Lung (tissue), 12 donors: Measurements from ENCODE around the gene MEF2A. TPM values are rescaled to one million over a fixed set of nuclear protein-coding genes. Genes with fewer than 3 reads are reported as not detected.
"Not testable (repeated sequence)": the region's sequence is repeated elsewhere in the genome, so short reads cannot be mapped to it uniquely, and the experiment has no call there.

Experiments used
- ATAC-seq: fragments of 200-7000 bp; cut with Tn5 transposase; one replicate; pipeline ENCODE4 v1.9.1; 2020; ENCODE audit warnings: moderate number of reproducible peaks; ENCODE audit not compliant: insufficient read depth, low FRiP score
- DNase-seq, 3 donors: peaks; one replicate each; pipeline ENCODE4 v3.0.0-alpha.2; 2013 to 2017
- H3K27ac ChIP-seq, 2 donors: one replicate each; pipeline ENCODE4 v1.5.1; 2013; ENCODE audit warnings: mild to moderate bottlenecking in 2 of 2, moderate library complexity in 2 of 2, control low read depth in 1 of 2, inconsistent platforms in 1 of 2, low read depth in 1 of 2, low read length in 1 of 2
- H3K27me3 ChIP-seq, 3 donors: one replicate each; pipeline ENCODE4 v1.5.1; 2013; ENCODE audit warnings: low read length in 2 of 3; ENCODE audit not compliant: control insufficient read depth in 3 of 3, insufficient read depth in 3 of 3
- H3K36me3 ChIP-seq, 4 donors: one replicate each; pipeline ENCODE4 v1.5.1; 2013; ENCODE audit warnings: low read length in 4 of 4, mild to moderate bottlenecking in 1 of 4, moderate library complexity in 1 of 4; ENCODE audit not compliant: control insufficient read depth in 4 of 4, insufficient read depth in 4 of 4
- H3K4me1 ChIP-seq, 5 donors: one replicate each; pipeline ENCODE4 v1.5.1; 2013; ENCODE audit warnings: low read length in 5 of 5, mild to moderate bottlenecking in 2 of 5, moderate library complexity in 1 of 5; ENCODE audit not compliant: control insufficient read depth in 5 of 5, insufficient read depth in 5 of 5
- H3K4me3 ChIP-seq: one replicate; pipeline ENCODE4 v1.5.1; 2013; ENCODE audit warnings: mild to moderate bottlenecking, control low read depth, moderate library complexity
- H3K9ac ChIP-seq, 2 donors: one replicate each; pipeline ENCODE4 v1.5.1; 2013; ENCODE audit warnings: low read length in 2 of 2, control low read depth in 1 of 2; ENCODE audit not compliant: insufficient read depth in 1 of 2
- H3K9me3 ChIP-seq, 4 donors: one replicate each; pipeline ENCODE4 v1.5.1; 2013; ENCODE audit warnings: low read length in 3 of 4, mild to moderate bottlenecking in 1 of 4, moderate library complexity in 1 of 4; ENCODE audit not compliant: control insufficient read depth in 4 of 4, insufficient read depth in 3 of 4
- WGBS, 2 donors: extraction: QIAGEN DNeasy Blood & Tissue Kit; methylation state at CpG; one replicate each; pipeline ENCODE4 v1.1.7; 2013; 5-methylcytosine and 5-hydroxymethylcytosine counted together
- polyA plus RNA-seq, 2 donors: library from polyadenylated mRNA; stranded (reverse); fragments of 200-250 nt; gene quantifications; one replicate each; pipeline ENCODE4 v1.2.1, GENCODE V29; 2013
- total RNA-seq, 2 donors: library from RNA; depleted of rRNA in 1 of 2; stranded (reverse); fragments of >200 nt in 1 of 2; gene quantifications; one replicate each; pipeline ENCODE4 v1.2.1, GENCODE V29; 2014 to 2021
- TF ChIP-seq, protein P1 (sequence below): IDR thresholded peaks from 2 replicates; pipeline ENCODE4 v1.5.1; 2012; ENCODE audit warnings: mild to moderate bottlenecking; ENCODE audit errors: control extremely low read depth, extremely low read depth
- donor health status: control.
- donor health status: control.
- donor health status: Bipolar disorder and iron deficiency.
- donor health status: healthy.
- donor health status: DM: yes; HTN: yes; CAD: no.

The MEF2A gene
- total and polyA plus RNA-seq, 4 donors = 26.0 to 140 (median 48.1) TPM

DNA sequence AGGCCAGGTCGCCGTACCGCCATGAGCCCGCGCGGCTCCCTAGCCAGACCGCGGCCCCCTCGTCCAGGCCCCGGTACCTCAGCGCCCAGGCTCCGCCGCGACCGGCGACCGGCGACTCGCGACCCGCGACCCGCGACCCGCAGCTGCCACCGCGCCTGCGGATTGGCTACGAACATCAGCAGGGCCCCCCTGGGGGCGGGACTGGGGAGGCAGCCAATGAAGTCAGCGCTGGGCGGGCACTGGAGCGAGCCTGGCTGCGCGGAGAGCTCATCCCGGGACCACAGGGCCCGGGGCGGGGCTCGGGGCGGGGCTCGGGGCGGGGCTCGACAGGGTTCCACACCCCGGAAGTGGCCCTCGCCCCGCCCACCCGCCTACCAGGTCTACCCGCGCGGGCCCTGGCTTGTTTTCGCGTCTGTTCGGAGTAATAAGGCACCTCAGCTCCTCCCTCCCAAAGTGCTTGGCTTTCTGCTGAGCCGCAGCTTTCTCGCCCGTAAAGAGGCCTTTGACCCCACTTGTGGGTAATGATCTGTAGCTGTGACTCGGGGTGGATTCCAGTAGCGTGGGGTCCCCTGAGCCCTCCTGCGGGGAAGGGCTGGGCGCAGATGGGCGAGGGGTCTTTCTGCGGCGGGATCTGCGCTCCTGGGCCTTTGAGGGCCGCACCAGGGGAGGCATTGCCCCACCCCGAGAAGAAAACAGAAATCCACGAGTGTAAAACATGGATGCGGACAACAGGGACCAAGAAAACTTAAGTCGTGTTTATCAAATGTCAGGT is 167.7 kb downstream of the MEF2A start, which contains the start of gene LYSMD4:
Gene LYSMD4 (minus strand): TSS at position 170 of the 772 bp plus-strand sequence. CDS start 1,438 bp downstream, outside the sequence.
- peaks cover 0 to 5% (median 2%) of the 10 kb centered on the region in 4 donors for H3K36me3 ChIP-seq
- ATAC-seq = peak; percentile 99
- H3K4me1 ChIP-seq = peaks cover 0 to 38% (median 19%) of the 10 kb centered on the region in 5 donors
- no peaks in the 10 kb centered on the region for H3K9me3 ChIP-seq
- H3K27me3 ChIP-seq = no peaks in the 10 kb centered on the region
- H3K9ac ChIP-seq = peak within 1 kb of the TSS; percentile 42 to 75
- H3K4me3 ChIP-seq = peak within 1 kb of the TSS; percentile 84
- peak; percentile 97 to 98 (median 98) for DNase-seq
- H3K27ac ChIP-seq = peak within 1 kb of the TSS; percentile 76 to 93
- WGBS, 2 donors = 11 to 13% methylated on average over 66 to 69 of the region's 69 CpGs
- TF ChIP-seq, protein P1, sequence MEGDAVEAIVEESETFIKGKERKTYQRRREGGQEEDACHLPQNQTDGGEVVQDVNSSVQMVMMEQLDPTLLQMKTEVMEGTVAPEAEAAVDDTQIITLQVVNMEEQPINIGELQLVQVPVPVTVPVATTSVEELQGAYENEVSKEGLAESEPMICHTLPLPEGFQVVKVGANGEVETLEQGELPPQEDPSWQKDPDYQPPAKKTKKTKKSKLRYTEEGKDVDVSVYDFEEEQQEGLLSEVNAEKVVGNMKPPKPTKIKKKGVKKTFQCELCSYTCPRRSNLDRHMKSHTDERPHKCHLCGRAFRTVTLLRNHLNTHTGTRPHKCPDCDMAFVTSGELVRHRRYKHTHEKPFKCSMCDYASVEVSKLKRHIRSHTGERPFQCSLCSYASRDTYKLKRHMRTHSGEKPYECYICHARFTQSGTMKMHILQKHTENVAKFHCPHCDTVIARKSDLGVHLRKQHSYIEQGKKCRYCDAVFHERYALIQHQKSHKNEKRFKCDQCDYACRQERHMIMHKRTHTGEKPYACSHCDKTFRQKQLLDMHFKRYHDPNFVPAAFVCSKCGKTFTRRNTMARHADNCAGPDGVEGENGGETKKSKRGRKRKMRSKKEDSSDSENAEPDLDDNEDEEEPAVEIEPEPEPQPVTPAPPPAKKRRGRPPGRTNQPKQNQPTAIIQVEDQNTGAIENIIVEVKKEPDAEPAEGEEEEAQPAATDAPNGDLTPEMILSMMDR = no peak

DNA sequence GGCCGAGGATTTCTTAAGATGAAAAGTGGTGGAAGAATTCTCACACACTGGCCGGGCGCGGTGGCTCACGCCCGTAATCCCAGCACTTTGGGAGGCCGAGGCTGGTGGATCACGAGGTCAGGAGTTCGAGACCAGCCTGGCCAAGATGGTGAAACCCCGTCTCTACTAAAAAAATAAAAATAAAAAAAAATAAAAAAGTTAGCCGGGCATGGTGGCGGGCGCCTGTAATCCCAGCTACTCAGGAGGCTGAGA is 168.2 kb downstream of the MEF2A start:
- H3K9ac ChIP-seq = not testable (repeated sequence)

DNA sequence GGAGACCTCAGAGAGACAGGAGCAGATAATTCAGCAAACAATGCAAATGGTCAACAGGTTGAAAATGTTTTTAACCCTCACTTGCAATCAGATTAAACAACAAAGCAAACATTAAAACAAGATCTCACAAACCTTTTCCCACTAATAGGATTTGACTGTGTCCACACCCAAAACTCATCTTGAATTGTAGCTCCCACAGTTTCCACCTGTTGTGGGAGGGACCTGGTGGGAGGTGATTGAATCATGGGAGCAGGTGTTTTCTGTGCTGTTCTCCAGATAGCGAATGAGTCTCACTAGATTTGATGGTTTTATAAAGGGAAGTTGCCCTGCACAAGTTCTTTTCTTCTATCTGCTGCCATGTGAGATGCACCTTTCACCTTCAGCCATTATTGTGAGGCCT is 168.8 kb downstream of the MEF2A start:
- DNase-seq (no peak), ATAC-seq (no peak)
- Histone ChIP-seq H3K9me3 (no peaks in the 10 kb centered on the region), H3K36me3 (no peaks in the 10 kb centered on the region), H3K4me3 (no peak overlapping the region), H3K4me1 (peaks cover 0 to 27% (median 8%) of the 10 kb centered on the region in 5 donors), H3K27ac (no peak overlapping the region), H3K27me3 (no peaks in the 10 kb centered on the region), H3K9ac (no peak overlapping the region)
- TF ChIP-seq, protein P1 = no peak
- WGBS, 2 donors = 96 to 97% methylated on average over 1 of the region's 1 CpG

More for the DNA sequence above, 168.2 kb downstream of the MEF2A start:
- not testable (repeated sequence) for H3K4me3 ChIP-seq, DNase-seq, ATAC-seq, H3K27me3 ChIP-seq, H3K36me3 ChIP-seq, H3K9me3 ChIP-seq
- peaks cover 0 to 33% (median 14%) of the 10 kb centered on the region in 5 donors for H3K4me1 ChIP-seq
- 95 to 96% methylated on average over 13 of the region's 13 CpGs for WGBS, 2 donors
- peak overlapping the region in 1 of 2 donors; percentile 93 for H3K27ac ChIP-seq

DNA sequence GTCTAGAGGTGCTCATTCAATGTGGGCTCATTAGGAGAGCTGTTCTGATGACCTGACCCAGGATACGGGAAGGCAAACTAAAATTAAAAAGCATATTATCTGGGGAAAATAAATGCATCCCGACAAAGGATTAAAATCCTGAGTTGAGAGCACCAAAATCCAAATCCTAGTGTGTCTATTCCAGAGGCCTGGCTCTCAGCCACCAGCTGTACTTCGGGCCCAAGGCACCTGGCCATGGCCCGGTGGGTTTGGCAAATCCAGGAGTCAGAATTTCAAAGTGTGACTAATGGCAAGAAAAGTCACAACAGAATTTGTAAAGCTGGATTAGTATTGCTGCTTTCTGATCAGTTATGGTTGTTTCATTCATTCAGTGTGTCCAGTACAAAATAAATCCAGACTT is 170.1 kb downstream of the MEF2A start:
- H3K27ac ChIP-seq = no peak overlapping the region
- DNase-seq (no peak), ATAC-seq (no peak)
- H3K4me3 ChIP-seq = no peak overlapping the region
- 93 to 96% methylated on average over 4 of the region's 4 CpGs for WGBS, 2 donors
- TF ChIP-seq, protein P1 = no peak
- no peaks in the 10 kb centered on the region for H3K9me3 ChIP-seq
- H3K36me3 ChIP-seq = no peaks in the 10 kb centered on the region
- H3K4me1 ChIP-seq = peaks cover 0 to 17% (median 5%) of the 10 kb centered on the region in 5 donors
- H3K9ac ChIP-seq = no peak overlapping the region
- no peaks in the 10 kb centered on the region for H3K27me3 ChIP-seq
